HG02798 (cell line): ENCODE data around the gene NPW.

Experiments
- ATAC-seq: cut with Tn5 transposase; IDR thresholded peaks from one replicate; pipeline ENCODE4 v1.9.1; 2021; ENCODE audit warnings: mild to moderate bottlenecking; ENCODE audit not compliant: unreplicated experiment, poor library complexity

The NPW gene

GRCh38 chr16:1983544-1984346 is 35.8 kb upstream of the NPW start, which contains the start of gene GFER:
GFER (plus strand) TSS chr16:1984193; CDS start chr16:1984219, 26 bp downstream.
- ATAC-seq, result peak; percentile 91

DNA sequence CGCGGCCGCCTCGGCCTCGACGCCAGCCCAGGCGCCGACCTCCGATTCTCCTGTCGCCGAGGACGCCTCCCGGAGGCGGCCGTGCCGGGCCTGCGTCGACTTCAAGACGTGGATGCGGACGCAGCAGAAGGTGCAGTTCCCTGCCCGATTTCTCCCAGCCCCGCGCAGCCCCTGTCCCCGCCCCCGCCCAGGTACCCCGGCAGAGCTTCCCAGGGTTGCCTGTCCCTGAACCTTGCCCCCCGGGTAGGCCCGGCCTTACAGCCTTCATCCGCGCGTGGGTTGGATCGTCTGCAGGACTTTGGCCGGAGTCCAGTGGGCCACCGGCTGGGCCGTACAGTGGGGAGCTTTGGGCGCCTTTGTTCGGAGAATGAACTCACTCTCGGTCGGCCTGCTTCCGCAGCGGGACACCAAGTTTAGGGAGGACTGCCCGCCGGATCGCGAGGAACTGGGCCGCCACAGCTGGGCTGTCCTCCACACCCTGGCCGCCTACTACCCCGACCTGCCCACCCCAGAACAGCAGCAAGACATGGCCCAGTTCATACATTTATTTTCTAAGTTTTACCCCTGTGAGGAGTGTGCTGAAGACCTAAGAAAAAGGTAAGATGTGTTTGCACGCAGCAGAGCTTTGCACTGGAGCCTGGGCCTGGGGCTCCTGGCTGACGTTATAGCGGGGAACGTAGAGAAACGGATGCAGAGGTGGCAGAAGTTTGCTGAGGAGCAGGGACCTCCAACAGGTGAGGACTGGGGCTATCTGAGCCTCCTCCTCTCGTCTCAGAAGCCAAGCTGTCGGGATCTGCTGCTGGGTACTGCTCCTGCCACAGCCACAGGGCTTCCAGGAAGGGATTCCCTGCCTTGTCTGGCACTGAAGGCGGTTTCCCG is 35.0 kb upstream of the NPW start:
- ATAC-seq, result peak; percentile 5

GRCh38 chr16:1985466-1986150 is 34.0 kb upstream of the NPW start:
- no peak for ATAC-seq

- ATAC-seq, result no peak
These were observed 32.4 kb upstream of the NPW start for GRCh38 chr16:1987198-1987597.

DNA sequence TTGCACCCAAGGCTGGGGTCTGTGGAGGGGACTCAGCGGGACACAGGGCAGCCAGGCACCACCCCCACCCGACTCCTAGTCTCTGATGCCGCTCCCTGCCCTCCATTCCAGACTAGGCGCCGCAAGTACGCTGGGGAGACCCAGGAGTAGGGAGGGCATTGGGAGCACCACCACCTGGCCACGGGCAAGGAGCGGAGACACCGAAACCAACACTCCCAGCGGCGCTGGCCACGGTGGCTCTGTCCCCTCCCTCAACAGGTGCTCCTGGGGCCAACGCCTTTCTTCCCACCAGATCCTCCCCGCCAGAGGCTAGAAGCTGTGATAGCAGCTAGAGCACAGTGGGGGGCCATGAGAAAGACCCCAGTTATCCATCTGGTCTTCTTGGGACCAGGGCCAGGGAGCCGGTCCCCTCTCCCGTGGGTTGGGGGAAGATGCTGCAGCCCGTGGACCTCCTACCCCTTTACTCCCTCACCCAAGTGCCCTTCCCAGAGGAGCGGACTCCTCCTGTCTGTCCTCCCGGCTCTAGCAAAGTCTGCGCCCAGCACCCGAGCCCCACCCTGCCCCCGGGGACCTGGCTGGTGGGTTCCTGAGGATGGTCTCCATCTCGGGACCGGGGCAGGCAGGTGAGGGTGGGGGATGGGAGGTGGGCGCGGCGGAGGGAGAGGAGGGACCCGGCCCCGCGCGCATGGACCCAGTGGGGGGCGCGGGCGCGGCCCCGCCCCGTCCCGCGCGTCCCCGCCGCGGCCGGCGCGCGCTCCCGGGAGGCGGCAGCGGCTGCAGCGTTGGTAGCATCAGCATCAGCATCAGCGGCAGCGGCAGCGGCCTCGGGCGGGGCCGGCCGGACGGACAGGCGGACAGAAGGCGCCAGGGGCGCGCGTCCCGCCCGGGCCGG is 30.1 kb upstream of the NPW start, which contains the start of gene SYNGR3:
TSS of gene SYNGR3 (plus strand) at position 762 of the 892 bp plus-strand sequence. CDS start 133 bp downstream, outside the sequence.
- ATAC-seq, result no peak

DNA sequence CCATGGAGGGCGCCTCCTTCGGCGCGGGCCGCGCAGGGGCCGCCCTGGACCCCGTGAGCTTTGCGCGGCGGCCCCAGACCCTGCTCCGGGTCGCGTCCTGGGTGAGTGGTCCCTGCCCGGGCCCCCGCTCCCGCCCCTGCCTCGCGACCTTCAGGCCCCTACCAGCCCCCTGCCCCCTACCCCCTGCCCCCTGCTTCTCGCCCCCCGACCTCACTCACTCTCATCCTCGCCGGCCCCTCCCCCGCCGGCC is 29.6 kb upstream of the NPW start:
- no peak for ATAC-seq

GRCh38 chr16:1990351-1991134 is 29.0 kb upstream of the NPW start:
- no peak for ATAC-seq

GRCh38 chr16:1991135-1991551 is 28.4 kb upstream of the NPW start:
- no peak for ATAC-seq

DNA sequence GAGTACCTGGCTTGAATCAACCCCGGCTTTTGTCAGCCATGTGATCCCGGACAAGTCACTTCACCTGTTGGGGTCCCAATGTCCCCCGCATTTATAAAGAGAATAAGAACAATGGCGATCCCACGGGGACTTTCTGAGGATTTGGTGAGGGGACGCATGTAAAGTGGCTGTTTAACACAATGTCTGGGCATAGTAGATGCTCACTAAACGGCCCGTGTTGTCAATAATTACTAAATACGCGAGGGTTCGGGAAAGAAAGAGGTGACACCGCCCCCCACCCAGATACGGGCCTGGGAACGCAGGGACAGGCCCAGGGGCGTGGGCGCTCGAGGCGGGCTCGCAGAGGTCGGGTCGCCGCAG is 28.0 kb upstream of the NPW start:
- no peak for ATAC-seq

DNA sequence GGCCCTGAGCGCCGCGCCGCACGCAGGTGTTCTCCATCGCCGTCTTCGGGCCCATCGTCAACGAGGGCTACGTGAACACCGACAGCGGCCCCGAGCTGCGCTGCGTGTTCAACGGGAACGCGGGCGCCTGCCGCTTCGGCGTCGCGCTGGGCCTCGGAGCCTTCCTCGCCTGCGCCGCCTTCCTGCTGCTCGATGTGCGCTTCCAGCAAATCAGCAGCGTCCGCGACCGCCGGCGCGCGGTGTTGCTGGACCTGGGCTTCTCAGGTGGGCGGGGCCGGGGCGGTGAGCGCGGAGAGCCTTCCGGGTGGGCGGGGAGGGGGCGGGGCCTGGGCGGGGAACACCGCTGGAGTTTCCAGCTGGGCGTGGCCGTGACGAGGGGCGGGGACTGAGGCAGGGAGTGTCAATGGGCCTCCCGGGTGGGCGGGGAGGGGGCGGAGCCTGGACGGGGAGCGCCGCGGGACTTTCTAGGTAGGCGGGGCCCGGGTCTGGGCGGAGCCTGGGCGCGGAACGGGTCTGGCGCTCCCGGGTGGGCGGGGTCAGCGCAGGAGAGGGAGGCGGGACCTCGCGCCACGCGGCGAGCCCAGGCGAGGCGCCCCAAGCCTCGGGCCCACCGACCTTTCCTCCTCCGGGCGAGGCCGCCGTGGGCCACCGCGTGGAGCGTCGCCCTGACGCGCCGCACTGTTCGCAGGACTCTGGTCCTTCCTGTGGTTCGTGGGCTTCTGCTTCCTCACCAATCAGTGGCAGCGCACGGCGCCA is 27.5 kb upstream of the NPW start:
- ATAC-seq, result peak; percentile 68

DNA sequence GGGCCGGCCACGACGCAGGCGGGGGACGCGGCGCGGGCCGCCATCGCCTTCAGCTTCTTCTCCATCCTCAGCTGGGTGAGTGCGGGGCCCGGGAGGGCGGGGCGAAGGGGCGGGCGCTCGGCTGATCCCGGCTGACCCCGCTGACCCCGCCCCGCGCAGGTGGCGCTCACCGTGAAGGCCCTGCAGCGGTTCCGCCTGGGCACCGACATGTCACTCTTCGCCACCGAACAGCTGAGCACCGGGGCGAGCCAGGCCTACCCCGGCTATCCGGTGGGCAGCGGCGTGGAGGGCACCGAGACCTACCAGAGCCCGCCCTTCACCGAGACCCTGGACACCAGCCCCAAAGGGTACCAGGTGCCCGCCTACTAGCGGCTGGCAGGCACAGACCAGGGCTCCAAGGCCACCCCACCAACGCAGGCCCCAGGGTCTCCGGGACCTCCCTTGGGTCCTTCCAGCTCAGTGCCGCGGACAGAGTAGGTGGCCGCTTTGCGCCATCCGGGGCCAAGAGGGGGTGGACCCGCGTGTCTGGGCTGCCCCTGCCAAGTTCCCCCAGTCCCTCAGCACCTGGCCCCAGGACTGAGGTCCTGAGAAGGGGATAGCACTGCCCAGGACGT is 26.8 kb upstream of the NPW start:
- ATAC-seq, result no peak

DNA sequence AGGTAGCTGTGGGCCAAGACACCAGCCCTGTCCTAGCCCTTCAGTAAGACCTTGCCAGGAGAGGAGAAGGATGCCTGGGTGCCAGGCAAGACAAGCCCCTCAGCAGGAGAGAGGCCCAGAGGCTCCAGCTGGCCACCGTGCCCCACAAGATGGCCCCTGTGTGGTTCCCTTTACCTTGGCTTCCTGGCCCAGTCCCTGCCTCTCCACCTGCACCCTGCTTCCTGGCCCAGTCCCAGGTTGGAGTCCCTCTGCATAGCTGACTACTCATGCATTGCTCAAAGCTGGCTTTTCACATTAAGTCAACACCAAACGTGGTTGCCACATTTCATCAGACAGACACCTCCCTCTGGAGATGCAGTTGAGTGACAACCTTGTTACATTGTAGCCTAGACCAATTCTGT is 25.9 kb upstream of the NPW start:
- no peak for ATAC-seq

DNA sequence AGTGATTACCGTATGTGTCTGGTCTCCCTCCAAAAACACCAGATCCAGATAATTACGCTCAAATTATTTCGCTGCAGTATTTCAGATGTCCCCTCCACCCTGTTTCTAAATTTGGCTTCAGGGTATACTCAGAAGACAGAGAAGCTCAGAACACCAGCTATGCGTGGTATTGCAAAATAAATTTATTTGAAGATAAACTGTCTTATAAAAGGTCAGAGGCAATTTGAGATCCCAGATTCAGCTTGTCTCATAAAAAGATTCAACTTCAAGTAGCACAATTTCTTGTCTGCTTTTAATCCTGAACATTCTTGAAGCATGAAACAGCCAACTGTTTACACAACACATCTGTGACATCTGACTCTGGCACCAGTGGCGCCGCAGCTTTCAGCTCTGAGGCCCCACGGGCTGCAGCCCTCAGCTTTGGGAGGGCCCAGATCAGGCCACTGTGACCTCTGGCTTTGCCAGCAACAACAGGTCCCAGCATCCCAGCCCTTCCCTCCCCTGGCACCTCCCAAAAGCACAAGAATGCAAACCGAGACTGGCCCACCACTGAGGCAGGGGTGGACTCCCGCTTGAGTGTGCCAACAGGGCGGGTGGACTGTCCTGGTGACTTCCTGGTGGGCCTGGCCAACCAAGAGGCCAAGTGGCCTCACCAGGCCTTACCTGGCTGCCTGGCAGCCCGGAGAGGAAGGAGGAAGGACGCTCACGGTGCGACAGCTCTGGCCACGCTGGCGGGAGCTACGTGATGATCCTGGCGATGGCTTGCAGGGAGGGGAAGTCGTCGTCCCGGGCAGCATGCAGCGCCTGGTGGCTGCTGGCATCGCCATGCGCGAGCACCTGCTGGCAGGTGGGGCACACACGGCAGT is 21.9 kb upstream of the NPW start:
- ATAC-seq, result no peak

DNA sequence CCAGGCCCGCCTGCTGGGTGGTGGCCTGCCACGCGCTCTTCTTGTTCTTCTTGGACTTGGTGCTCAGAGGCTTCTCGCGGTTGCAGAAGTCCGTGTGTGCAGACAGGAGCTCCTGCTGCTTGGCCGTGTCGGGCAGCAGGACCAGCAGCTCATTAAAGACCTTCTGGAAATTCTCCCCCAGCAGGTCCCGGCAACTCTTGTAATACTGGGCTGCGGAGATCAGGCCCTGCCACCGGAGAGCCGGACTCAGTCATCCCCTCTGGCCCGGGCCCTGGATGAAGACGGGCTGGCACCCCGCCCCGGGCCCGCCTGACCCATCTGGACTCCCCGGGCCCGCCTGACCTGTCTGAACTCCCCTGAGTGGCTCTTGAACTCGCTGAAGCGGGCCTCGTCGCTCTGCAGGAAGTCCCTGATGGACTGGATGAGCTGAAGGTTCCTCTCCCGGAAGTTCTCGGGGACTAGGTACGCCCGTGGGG is 21.2 kb upstream of the NPW start:
- ATAC-seq, result no peak

DNA sequence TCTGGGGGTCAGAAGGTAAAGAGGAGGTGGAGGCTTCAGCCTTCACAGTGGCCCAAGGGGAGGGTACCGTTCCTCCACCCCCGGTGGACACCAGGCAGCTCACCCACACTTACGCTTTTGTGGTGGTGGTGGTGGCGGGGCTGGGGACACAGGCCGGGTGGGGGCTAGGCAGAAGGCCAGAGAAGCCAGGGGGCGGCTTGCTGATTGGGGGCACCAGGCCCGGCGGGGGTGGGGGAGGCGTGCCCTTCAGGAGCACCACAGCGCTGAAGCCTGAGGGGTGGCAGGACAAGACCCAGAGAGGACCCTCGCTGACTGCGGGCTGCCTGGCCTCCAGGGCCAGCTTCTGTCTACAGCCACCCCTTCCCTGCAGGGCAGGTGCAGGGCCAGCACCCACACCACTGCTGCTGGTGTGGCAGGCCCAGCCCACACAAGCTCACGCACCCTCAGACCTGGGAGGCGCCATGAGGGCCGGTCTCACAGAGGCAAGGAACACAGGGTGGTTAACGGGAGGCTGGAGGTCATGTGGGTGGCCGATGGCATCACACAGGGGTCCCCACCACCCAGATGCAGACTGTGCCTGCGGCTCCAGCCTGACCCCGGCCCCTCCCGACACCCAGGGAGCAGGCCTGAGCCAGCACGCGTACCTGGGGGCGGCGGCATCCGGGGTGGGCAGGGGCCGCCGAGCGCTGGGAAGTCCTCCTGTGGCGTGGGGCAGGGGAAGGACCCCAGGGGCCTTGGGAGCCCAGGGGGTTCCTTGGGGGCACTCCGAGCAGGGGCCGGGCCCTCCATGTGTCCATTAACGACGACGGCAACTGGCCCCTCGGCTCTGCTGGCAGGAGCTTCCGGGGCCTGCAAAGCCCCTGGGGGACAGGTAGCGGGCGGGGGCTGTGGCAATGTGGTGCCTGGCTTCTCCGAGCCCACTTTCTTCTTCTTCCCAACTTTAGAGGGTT is 20.5 kb upstream of the NPW start:
- no peak for ATAC-seq

GRCh38 chr16:1999866-2000514 is 19.6 kb upstream of the NPW start:
- ATAC-seq, result no peak
